22Rv1 (cell line): ENCODE measurements around the gene DNTTIP2.

Experiments used
- H3K27ac ChIP-seq: fragments of 450-650 bp; 2 replicates; pipeline ENCODE4 v1.5.1; 2017
- CTCF ChIP-seq: fragments of 450-650 bp; IDR thresholded peaks from 2 replicates; pipeline ENCODE4 v1.5.1; 2017; ENCODE audit warnings: mild to moderate bottlenecking
- ZFX ChIP-seq: fragments of 450-650 bp; IDR thresholded peaks from 2 replicates; pipeline ENCODE4 v1.6.1; 2017; ENCODE audit warnings: antibody characterized with exemption, borderline replicate concordance

The DNTTIP2 gene

DNA sequence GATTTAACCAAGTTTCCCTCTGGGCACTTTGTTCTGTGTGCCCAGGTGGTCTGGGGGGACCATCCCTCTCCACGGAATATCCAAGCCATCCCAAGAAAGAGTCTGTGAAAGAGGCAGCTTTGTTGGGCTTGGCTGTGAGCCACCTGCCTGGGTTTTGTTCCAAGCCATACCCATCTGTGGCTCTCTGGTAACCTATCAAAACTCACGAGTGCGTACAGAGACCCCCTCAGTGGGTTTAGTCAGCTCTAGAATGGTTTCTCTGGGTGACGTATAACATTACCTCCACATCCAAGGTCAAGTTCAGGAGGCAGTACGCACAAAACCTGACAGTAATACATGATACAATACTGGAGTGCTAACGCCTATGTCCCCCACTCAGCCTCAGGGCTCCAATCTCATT, 54.2 kb downstream of the DNTTIP2 start:
- TF ChIP-seq CTCF, result no peak
- TF ChIP-seq ZFX, result no peak
- no peak overlapping the region for H3K27ac ChIP-seq

- TF ChIP-seq ZFX (no peak), CTCF (no peak)
Observed at GRCh38 chr1:93822730-93823425, 56.1 kb downstream of the DNTTIP2 start.

GRCh38 chr1:93821423-93822144, 57.4 kb downstream of the DNTTIP2 start:
- no peak overlapping the region for H3K27ac ChIP-seq
- no peak for TF ChIP-seq CTCF
- no peak for TF ChIP-seq ZFX

More at GRCh38 chr1:93822730-93823425, 56.1 kb downstream of the DNTTIP2 start:
- H3K27ac ChIP-seq, result no peak overlapping the region

DNA sequence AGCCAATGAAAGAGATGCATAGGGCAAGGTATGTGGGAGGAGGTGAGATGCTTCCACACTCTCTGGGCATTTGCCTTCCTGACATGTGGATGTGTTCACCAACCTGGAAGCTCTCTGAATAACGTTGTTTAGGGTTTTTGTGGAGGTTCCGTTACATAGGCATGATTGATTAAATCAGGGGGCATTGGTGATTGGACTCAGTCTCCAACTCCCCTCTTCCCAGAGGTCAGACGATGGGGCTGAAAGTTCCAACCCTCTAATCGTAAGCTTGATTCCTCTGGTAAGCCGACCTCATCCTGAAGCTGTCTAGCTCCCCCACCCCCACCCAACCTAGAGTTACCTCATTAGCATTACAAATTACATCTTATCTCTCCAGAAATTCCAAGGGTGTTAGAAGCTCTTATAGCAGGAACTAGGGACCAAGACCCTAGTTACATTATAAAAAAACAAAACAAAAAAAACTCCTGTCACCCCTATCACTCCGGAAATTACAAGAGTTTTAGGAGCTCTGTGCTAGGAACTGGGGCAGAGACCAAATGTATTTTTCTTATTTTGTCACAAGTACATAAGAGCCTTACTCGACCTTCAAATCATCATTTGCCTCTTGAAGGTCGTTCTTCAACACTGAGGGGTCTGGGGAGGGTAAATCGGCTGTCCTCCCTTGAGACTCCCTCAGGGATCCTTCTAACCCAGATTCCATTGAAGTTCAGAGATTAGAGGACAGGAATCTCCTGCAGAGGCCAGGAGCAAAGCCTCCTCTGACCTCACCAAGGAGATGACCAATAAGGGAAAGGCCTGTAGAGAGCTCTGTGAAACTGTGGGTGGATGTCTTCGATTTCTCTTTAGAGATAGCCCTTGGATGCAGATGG, 58.2 kb downstream of the DNTTIP2 start:
- TF ChIP-seq CTCF (no peak), ZFX (no peak)
- H3K27ac ChIP-seq, result no peak overlapping the region

DNA sequence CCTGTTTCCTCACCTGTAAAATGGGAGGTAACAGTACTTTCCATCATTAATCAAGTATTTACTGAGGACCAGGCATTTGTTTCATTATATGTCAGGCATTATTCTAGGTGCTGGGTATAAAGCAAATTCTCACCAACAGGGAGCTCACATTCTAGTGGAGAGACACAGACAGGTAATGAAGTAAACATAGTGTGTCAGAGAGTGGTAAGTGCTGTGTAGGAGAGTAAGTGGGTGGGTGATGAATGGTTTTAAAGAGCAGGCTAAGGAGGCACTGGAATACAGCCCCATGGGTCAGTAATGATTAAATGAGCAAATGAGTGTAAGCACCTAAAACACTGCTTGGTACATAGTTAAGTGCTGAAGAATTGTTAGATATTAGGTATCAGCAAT, 60.4 kb downstream of the DNTTIP2 start:
- TF ChIP-seq CTCF, result no peak
- TF ChIP-seq ZFX, result no peak
- no peak overlapping the region for H3K27ac ChIP-seq

- no peak for TF ChIP-seq ZFX
- TF ChIP-seq CTCF, result no peak
- no peak overlapping the region for H3K27ac ChIP-seq
Observed at GRCh38 chr1:93817819-93818569, 61.0 kb downstream of the DNTTIP2 start.
